ENCODE measurements around the gene LRRC4C. TPM values are rescaled to one million over a fixed set of nuclear protein-coding genes. Genes with fewer than 3 reads are reported as not detected.

LRRC4C gene
- total and polyA plus RNA-seq, 2 experiments from 2014 or later: 0.35 to 1.1 TPM

DNA sequence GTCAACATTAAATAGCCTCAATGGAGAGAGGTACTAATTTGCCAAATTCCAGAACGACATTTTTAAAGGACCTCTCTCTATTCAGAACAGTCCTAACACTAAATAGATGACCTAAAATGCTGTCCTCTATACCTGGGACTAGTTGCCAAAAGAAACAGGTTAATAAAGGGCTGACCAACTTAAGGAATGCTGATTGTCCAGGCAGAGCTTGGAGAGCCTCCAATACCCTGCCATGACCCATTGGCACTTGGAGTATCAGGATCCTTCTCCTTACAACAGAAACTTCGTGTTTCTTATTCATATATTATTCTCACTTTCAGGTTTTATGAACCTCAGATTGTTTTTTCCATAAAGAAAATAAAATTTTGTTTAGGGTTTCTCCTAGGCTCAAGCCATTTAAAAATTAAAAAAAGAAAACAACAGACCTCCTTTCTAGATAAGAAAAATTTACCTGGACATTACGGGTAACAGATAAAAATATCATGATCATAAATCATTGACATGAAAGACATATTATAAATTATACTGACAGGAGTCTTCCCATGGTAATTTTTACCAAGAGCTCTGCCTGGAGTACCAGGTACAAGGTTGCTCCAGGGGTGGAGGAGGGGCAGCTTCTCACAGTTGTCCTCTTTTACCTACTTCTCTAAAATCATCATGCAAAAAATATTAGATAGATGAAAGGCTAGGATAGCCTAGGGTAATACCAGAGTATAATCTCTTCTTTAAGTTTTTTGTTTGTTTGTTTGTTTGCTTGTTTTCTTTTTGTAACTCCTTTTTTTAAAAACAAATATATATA lies 2.0 kb downstream of the LRRC4C start:
- Histone ChIP-seq H3K27me3 (ENCODE audit: insufficient read depth) (no peaks in the 10 kb centered on the region), H4K20me1 (replicated peaks; ENCODE audit: insufficient read depth) (no peaks in the 10 kb centered on the region), H3F3A (replicated peaks; ENCODE audit: low read depth) (0 out of 2 replicates have a peak, but pooled peaks cover 5% of the 10 kb centered on the region), H2AFZ (no peak overlapping the region), H3K27ac (ENCODE audit: low read depth) (no peak overlapping the region), H3K4me2 (peak overlapping the region; percentile 79), H3K79me2 (replicated peaks; ENCODE audit: insufficient read depth) (no peaks in the 10 kb centered on the region), H3K36me3 (ENCODE audit: insufficient read depth) (no peaks in the 10 kb centered on the region), H3K4me1 (ENCODE audit: insufficient read depth) (peaks cover 57% of the 10 kb centered on the region), H3K9me2 (ENCODE audit: insufficient read depth) (no peaks in the 10 kb centered on the region), H3K4me3 (peak overlapping the region; percentile 47; the same call in 1 of the 2 replicates)
- no peaks in the 10 kb centered on the region for H3K9me3 Mint-ChIP-seq
- H3K36me3 Mint-ChIP-seq (ENCODE audit: low read depth): no peaks in the 10 kb centered on the region
- H3K4me1 Mint-ChIP-seq: peaks cover 59% of the 10 kb centered on the region
- TF ChIP-seq REST (IDR thresholded peaks at IDR 0.05; ENCODE audit: unreplicated experiment) (no peak), POLR2AphosphoS5 (IDR thresholded peaks at IDR 0.05; ENCODE audit: low read depth) (no peak), CREB1 (CRISPR knock-in tag; IDR thresholded peaks at IDR 0.05; ENCODE audit: low read depth) (no peak), ZNF331 (CRISPR knock-in tag; IDR thresholded peaks at IDR 0.05; ENCODE audit: low read depth) (no peak), JUNB (IDR thresholded peaks at IDR 0.05; ENCODE audit: unreplicated experiment) (no peak), EZH2phosphoT487 (IDR thresholded peaks at IDR 0.05; ENCODE audit: unreplicated experiment) (no peak), EZH2 (IDR thresholded peaks at IDR 0.05; ENCODE audit: low read depth, unreplicated experiment) (no peak), NANOG (IDR thresholded peaks at IDR 0.05; ENCODE audit: borderline replicate concordance) (no peak), STAT1 (IDR thresholded peaks at IDR 0.05; ENCODE audit: unreplicated experiment) (no peak), ZNF114 (CRISPR knock-in tag; IDR thresholded peaks at IDR 0.05) (no peak)
- TF ChIP-seq, protein P1, sequence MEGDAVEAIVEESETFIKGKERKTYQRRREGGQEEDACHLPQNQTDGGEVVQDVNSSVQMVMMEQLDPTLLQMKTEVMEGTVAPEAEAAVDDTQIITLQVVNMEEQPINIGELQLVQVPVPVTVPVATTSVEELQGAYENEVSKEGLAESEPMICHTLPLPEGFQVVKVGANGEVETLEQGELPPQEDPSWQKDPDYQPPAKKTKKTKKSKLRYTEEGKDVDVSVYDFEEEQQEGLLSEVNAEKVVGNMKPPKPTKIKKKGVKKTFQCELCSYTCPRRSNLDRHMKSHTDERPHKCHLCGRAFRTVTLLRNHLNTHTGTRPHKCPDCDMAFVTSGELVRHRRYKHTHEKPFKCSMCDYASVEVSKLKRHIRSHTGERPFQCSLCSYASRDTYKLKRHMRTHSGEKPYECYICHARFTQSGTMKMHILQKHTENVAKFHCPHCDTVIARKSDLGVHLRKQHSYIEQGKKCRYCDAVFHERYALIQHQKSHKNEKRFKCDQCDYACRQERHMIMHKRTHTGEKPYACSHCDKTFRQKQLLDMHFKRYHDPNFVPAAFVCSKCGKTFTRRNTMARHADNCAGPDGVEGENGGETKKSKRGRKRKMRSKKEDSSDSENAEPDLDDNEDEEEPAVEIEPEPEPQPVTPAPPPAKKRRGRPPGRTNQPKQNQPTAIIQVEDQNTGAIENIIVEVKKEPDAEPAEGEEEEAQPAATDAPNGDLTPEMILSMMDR (conservative IDR thresholded peaks at IDR 0.05; ENCODE audit: low read depth in 2 of 2): no peak
- TF ChIP-seq, protein P2, sequence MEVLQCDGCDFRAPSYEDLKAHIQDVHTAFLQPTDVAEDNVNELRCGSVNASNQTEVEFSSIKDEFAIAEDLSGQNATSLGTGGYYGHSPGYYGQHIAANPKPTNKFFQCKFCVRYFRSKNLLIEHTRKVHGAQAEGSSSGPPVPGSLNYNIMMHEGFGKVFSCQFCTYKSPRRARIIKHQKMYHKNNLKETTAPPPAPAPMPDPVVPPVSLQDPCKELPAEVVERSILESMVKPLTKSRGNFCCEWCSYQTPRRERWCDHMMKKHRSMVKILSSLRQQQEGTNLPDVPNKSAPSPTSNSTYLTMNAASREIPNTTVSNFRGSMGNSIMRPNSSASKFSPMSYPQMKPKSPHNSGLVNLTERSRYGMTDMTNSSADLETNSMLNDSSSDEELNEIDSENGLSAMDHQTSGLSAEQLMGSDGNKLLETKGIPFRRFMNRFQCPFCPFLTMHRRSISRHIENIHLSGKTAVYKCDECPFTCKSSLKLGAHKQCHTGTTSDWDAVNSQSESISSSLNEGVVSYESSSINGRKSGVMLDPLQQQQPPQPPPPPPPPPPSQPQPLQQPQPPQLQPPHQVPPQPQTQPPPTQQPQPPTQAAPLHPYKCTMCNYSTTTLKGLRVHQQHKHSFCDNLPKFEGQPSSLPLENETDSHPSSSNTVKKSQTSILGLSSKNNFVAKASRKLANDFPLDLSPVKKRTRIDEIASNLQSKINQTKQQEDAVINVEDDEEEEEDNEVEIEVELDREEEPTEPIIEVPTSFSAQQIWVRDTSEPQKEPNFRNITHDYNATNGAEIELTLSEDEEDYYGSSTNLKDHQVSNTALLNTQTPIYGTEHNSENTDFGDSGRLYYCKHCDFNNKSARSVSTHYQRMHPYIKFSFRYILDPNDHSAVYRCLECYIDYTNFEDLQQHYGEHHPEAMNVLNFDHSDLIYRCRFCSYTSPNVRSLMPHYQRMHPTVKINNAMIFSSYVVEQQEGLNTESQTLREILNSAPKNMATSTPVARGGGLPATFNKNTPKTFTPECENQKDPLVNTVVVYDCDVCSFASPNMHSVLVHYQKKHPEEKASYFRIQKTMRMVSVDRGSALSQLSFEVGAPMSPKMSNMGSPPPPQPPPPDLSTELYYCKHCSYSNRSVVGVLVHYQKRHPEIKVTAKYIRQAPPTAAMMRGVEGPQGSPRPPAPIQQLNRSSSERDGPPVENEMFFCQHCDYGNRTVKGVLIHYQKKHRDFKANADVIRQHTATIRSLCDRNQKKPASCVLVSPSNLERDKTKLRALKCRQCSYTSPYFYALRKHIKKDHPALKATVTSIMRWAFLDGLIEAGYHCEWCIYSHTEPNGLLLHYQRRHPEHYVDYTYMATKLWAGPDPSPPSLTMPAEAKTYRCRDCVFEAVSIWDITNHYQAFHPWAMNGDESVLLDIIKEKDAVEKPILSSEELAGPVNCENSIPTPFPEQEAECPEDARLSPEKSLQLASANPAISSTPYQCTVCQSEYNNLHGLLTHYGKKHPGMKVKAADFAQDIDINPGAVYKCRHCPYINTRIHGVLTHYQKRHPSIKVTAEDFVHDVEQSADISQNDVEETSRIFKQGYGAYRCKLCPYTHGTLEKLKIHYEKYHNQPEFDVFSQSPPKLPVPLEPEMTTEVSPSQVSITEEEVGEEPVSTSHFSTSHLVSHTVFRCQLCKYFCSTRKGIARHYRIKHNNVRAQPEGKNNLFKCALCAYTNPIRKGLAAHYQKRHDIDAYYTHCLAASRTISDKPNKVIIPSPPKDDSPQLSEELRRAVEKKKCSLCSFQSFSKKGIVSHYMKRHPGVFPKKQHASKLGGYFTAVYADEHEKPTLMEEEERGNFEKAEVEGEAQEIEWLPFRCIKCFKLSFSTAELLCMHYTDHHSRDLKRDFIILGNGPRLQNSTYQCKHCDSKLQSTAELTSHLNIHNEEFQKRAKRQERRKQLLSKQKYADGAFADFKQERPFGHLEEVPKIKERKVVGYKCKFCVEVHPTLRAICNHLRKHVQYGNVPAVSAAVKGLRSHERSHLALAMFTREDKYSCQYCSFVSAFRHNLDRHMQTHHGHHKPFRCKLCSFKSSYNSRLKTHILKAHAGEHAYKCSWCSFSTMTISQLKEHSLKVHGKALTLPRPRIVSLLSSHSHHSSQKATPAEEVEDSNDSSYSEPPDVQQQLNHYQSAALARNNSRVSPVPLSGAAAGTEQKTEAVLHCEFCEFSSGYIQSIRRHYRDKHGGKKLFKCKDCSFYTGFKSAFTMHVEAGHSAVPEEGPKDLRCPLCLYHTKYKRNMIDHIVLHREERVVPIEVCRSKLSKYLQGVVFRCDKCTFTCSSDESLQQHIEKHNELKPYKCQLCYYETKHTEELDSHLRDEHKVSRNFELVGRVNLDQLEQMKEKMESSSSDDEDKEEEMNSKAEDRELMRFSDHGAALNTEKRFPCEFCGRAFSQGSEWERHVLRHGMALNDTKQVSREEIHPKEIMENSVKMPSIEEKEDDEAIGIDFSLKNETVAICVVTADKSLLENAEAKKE (CRISPR knock-in tag; IDR thresholded peaks at IDR 0.05): no peak
- TF ChIP-seq, protein P3, sequence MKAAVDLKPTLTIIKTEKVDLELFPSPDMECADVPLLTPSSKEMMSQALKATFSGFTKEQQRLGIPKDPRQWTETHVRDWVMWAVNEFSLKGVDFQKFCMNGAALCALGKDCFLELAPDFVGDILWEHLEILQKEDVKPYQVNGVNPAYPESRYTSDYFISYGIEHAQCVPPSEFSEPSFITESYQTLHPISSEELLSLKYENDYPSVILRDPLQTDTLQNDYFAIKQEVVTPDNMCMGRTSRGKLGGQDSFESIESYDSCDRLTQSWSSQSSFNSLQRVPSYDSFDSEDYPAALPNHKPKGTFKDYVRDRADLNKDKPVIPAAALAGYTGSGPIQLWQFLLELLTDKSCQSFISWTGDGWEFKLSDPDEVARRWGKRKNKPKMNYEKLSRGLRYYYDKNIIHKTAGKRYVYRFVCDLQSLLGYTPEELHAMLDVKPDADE (IDR thresholded peaks at IDR 0.05): no peak
- no peak overlapping the region for H3K27ac Mint-ChIP-seq
- no peaks in the 10 kb centered on the region for H3K27me3 Mint-ChIP-seq (ENCODE audit: insufficient read depth, low read depth, poor library complexity)
- H3K4me3 Mint-ChIP-seq: no peak overlapping the region; the same call in 2 of the 3 replicates
- no peak for ATAC-seq
- DNase-seq (ENCODE audit: low spot score): peak; percentile 8

All from GM23338 (cell line).